IMR-90 (cell line): Measurements from ENCODE around the gene CIDEC. TPM values are rescaled to one million over a fixed set of nuclear protein-coding genes. Genes with fewer than 3 reads are reported as not detected.
"Not testable (repeated sequence)": the region's sequence is repeated elsewhere in the genome, so short reads cannot be mapped to it uniquely, and the experiment has no call there.

ENCODE experiments used
- ATAC-seq: fragments of 200-7000 bp; cut with Tn5 transposase; 2 replicates; pipeline ENCODE4 v1.9.1; 2020; ENCODE audit warnings: low read depth, mild to moderate bottlenecking, moderate library complexity
- BruUV-seq: library from RNA; stranded (reverse); fragments of 400-500 nt; replicated peaks from 2 replicates; lab custom pipeline; 2021; lab: Mats Ljungman, UMichigan
- CTCF ChIA-PET: fragments of 300-600 bp; formaldehyde crosslinking; extraction: SDS; loops from one replicate; lab custom pipeline; 2021; ENCODE audit warnings: antibody characterized with exemption; lab: Yijun Ruan, JAX
- POLR2A ChIA-PET: fragments of 300-600 bp; sonication (Branson Sonifier 250); formaldehyde crosslinking; loops from one replicate; lab custom pipeline; 2022; ENCODE audit warnings: antibody characterized with exemption; ENCODE audit not compliant: unreplicated experiment; lab: Charles Lee
- DNase-seq: peaks from one replicate; pipeline ENCODE4 v3.0.0; 2013
- H2AFZ ChIP-seq: replicated peaks from 2 replicates; pipeline ENCODE3; 2013; ENCODE audit warnings: low read length, mild to moderate bottlenecking; ENCODE audit not compliant: poor library complexity
- H2AK5ac ChIP-seq: 2 replicates; pipeline ENCODE4 v1.6.1; 2013; ENCODE audit warnings: low read depth, low read length, inconsistent platforms
- H2AK9ac ChIP-seq: replicated peaks from 2 replicates; pipeline ENCODE3; 2013; ENCODE audit warnings: mild to moderate bottlenecking, low read depth, low read length, moderate library complexity; ENCODE audit not compliant: poor library complexity
- H2BK120ac ChIP-seq: 2 replicates; pipeline ENCODE4 v1.6.1; 2013; ENCODE audit warnings: low read depth, low read length, inconsistent platforms
- H2BK15ac ChIP-seq: 3 replicates; pipeline ENCODE4 v1.6.1; 2013; ENCODE audit warnings: low read depth, low read length, inconsistent platforms
- H2BK20ac ChIP-seq: 2 replicates; pipeline ENCODE4 v1.6.1; 2013; ENCODE audit warnings: low read depth, mild to moderate bottlenecking, inconsistent platforms, low read length, moderate library complexity
- H2BK5ac ChIP-seq: 2 replicates; pipeline ENCODE4 v1.6.1; 2013; ENCODE audit warnings: mild to moderate bottlenecking, low read depth, low read length, inconsistent platforms; ENCODE audit not compliant: poor library complexity, severe bottlenecking
- H3K14ac ChIP-seq: replicated peaks from 2 replicates; pipeline ENCODE4 v1.6.1; 2013; ENCODE audit warnings: low read depth, low read length, inconsistent platforms
- H3K18ac ChIP-seq: 2 replicates; pipeline ENCODE4 v1.6.1; 2013; ENCODE audit warnings: low read depth, low read length, control low read depth
- H3K23ac ChIP-seq: 2 replicates; pipeline ENCODE4 v1.6.1; 2013; ENCODE audit warnings: low read depth, low read length, inconsistent platforms
- H3K27ac ChIP-seq: 2 replicates; pipeline ENCODE4 v1.5.1; 2013; ENCODE audit warnings: mild to moderate bottlenecking, control low read depth, low read length; ENCODE audit not compliant: insufficient read depth
- H3K27me3 ChIP-seq: 2 replicates; pipeline ENCODE4 v1.6.1; 2013; ENCODE audit warnings: low read length; ENCODE audit not compliant: control insufficient read depth, insufficient read depth
- H3K36me3 ChIP-seq: 2 replicates; pipeline ENCODE4 v1.6.1; 2013; ENCODE audit warnings: low read length, mixed read lengths; ENCODE audit not compliant: control insufficient read depth, insufficient read depth
- H3K4ac ChIP-seq: 2 replicates; pipeline ENCODE4 v1.6.1; 2013; ENCODE audit warnings: low read depth, low read length, inconsistent platforms
- H3K4me1 ChIP-seq: 2 replicates; pipeline ENCODE4 v1.6.1; 2013; ENCODE audit warnings: low read length, mixed read lengths; ENCODE audit not compliant: control insufficient read depth, insufficient read depth
- H3K4me2 ChIP-seq: 2 replicates; pipeline ENCODE4 v1.6.1; 2013; ENCODE audit warnings: low read depth, mild to moderate bottlenecking, control low read depth, low read length, moderate library complexity
- H3K4me3 ChIP-seq: 2 replicates; pipeline ENCODE4 v1.5.1; 2013; ENCODE audit warnings: low read depth, mild to moderate bottlenecking, control low read depth, low read length, moderate library complexity; ENCODE audit not compliant: insufficient read depth
- H3K56ac ChIP-seq: 2 replicates; pipeline ENCODE4 v1.6.1; 2013; ENCODE audit warnings: low read length, inconsistent platforms; ENCODE audit not compliant: insufficient read depth; ENCODE audit errors: extremely low read depth
- H3K79me1 ChIP-seq, 2 experiments: 2 replicates each; pipeline ENCODE4 v1.6.1; 2013; ENCODE audit warnings: low read length in 2 of 2, inconsistent platforms in 1 of 2, low read depth in 1 of 2
- H3K9ac ChIP-seq: 2 replicates; pipeline ENCODE4 v1.6.1; 2013; ENCODE audit warnings: low read depth, low read length, control low read depth
- H3K9me1 ChIP-seq: 2 replicates; pipeline ENCODE4 v1.6.1; 2013; ENCODE audit warnings: low read length, inconsistent platforms; ENCODE audit not compliant: insufficient read depth
- H3K9me3 ChIP-seq: 2 replicates; pipeline ENCODE4 v1.6.1; 2013; ENCODE audit warnings: low read length; ENCODE audit not compliant: control insufficient read depth, insufficient read depth
- H4K20me1 ChIP-seq: 2 replicates; pipeline ENCODE4 v1.6.1; 2013; ENCODE audit warnings: low read length, inconsistent platforms; ENCODE audit not compliant: insufficient read depth
- H4K5ac ChIP-seq: 2 replicates; pipeline ENCODE4 v1.6.1; 2013; ENCODE audit warnings: mild to moderate bottlenecking, low read depth, low read length, control low read depth
- H4K8ac ChIP-seq, 2 experiments: 2 replicates each; pipeline ENCODE4 v1.6.1; 2013; ENCODE audit warnings: low read depth in 2 of 2, low read length in 2 of 2, control low read depth in 1 of 2, inconsistent platforms in 1 of 2
- H4K91ac ChIP-seq: 2 replicates; pipeline ENCODE4 v1.6.1; 2013; ENCODE audit warnings: low read depth, low read length, inconsistent platforms; ENCODE audit not compliant: insufficient read depth
- WGBS, 2 experiments: methylation state at CpG; one replicate each; pipeline versions ENCODE4 v1.1.5 to v1.1.7; 2013; ENCODE audit warnings: missing lambda C conversion rate in 2 of 2; ENCODE audit not compliant: insufficient read length in 1 of 2; ENCODE audit errors: extremely low coverage in 2 of 2; 5-methylcytosine and 5-hydroxymethylcytosine counted together
- dilution Hi-C: fragments of 300-500 bp; cut with HindIII; formaldehyde crosslinking; loops from one replicate; pipeline ENCODE4 v1.14.3; 2018; ENCODE audit warnings: low sequenced_read_pairs; ENCODE audit not compliant: unreplicated experiment
- in situ Hi-C: fragments of 300-500 bp; cut with MboI; formaldehyde crosslinking; loops from 3 replicates; pipeline ENCODE4 v1.14.3; 2019; ENCODE audit warnings: low sequenced_read_pairs, inconsistent platforms, mixed read lengths
- intact Hi-C: fragments of 100-400 bp; cut with micrococcal nuclease; formaldehyde crosslinking; loops from 2 replicates; pipeline ENCODE4 v1.10.0; 2022
- polyA plus RNA-seq, 3 experiments: library from polyadenylated mRNA; depleted of rRNA; stranded (reverse); fragments of >200 nt; gene quantifications; 2 replicates each; pipeline ENCODE4 v1.2.3, GENCODE V29; 2012; ENCODE audit warnings: low replicate concordance in 1 of 3
- total RNA-seq: library from RNA; depleted of rRNA; stranded (reverse); fragments of >200 nt; gene quantifications from 2 replicates; pipeline ENCODE4 v1.2.3, GENCODE V29; 2012

CIDEC gene
- total and polyA plus RNA-seq, 2 of the 4 experiments (the other 2 are of a cell fraction): 0.09 TPM; not detected in 1

DNA sequence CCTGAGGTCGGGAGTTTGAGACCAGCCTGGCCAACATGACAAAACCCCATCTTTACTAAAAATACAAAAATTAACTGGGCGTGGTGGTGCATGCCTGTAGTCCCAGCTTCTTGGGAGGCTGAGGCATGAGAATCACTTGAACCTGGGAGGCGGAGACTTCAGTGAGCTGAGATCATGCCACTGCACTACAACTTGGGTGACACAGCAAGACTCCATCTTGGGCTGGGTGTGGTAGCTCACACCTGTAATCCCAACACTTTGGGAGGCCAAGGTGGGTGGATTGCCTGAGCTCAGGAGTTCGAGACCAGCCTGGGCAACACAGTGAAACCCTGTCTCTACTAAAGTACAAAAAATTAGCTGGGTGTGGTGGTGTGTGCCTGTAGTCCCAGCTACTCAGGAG lies 3.8 kb downstream of the CIDEC start:
- H3K4me2 ChIP-seq, H3K4ac ChIP-seq, H2AFZ ChIP-seq, ATAC-seq, DNase-seq, intact Hi-C loops, dilution Hi-C loops, POLR2A ChIA-PET, H2AK9ac ChIP-seq, H3K9me3 ChIP-seq, CTCF ChIA-PET, H3K4me3 ChIP-seq, H3K36me3 ChIP-seq, H3K27ac ChIP-seq, H2AK5ac ChIP-seq, H3K18ac ChIP-seq, H3K9ac ChIP-seq, H3K56ac ChIP-seq, H2BK120ac ChIP-seq, H4K5ac ChIP-seq, H3K23ac ChIP-seq, H4K8ac ChIP-seq, H3K4me1 ChIP-seq, H3K79me1 ChIP-seq, H2BK20ac ChIP-seq, H2BK5ac ChIP-seq, H2BK15ac ChIP-seq, H4K91ac ChIP-seq, H3K9me1 ChIP-seq, H4K20me1 ChIP-seq, H3K14ac ChIP-seq, H3K27me3 ChIP-seq, BruUV-seq, in situ Hi-C loops: not testable (repeated sequence)
- WGBS, 2 experiments: 100% methylated on average over 1 of the region's 4 CpGs; no CpG with 5 or more reads in 1 of the 2 experiments
